NCI-H345 (cell line): ENCODE measurements around the gene PDIA2.
A peak's percentile ranks its signal among the peaks of the same experiment; 100 is the strongest.

ENCODE experiments used
- DNase-seq: peaks from one replicate; lab custom pipeline; 2025; lab: John Stamatoyannopoulos, UW

PDIA2 gene

GRCh38 chr16:280005-280460, 2.9 kb upstream of the PDIA2 start:
- no peak for DNase-seq

- no peak for DNase-seq
These were observed 2.4 kb upstream of the PDIA2 start, which contains the start of gene ARHGDIG for GRCh38 chr16:280552-280951. TSS of gene ARHGDIG (plus strand) at chr16:280591. CDS start at chr16:280681, 90 bp downstream.

GRCh38 chr16:280991-281659, 1.8 kb upstream of the PDIA2 start:
- no peak for DNase-seq

- no peak for DNase-seq
These were observed 1.2 kb upstream of the PDIA2 start for GRCh38 chr16:281660-282255.

- no peak for DNase-seq
These were observed 473 bp upstream of the PDIA2 start for GRCh38 chr16:282491-282890.

- DNase-seq: no peak
These were observed 1.5 kb downstream of the PDIA2 start for GRCh38 chr16:284204-285120.

GRCh38 chr16:285146-286055, 2.4 kb downstream of the PDIA2 start:
- no peak for DNase-seq

- DNase-seq: no peak
These were observed 3.7 kb downstream of the PDIA2 start for GRCh38 chr16:286491-287297.

- DNase-seq: peak; percentile 84
These were observed 4.4 kb downstream of the PDIA2 start for GRCh38 chr16:287298-287811.

- no peak for DNase-seq
These were observed 5.3 kb downstream of the PDIA2 start for GRCh38 chr16:287981-288920.

GRCh38 chr16:289395-289997, 6.5 kb downstream of the PDIA2 start:
- DNase-seq: no peak

- DNase-seq: no peak
These were observed 7.2 kb downstream of the PDIA2 start for GRCh38 chr16:290015-290680.

- no peak for DNase-seq
These were observed 7.9 kb downstream of the PDIA2 start for GRCh38 chr16:290681-291405.

- no peak for DNase-seq
These were observed 8.6 kb downstream of the PDIA2 start for GRCh38 chr16:291539-291938.

GRCh38 chr16:293043-293775, 10.2 kb downstream of the PDIA2 start:
- no peak for DNase-seq

GRCh38 chr16:296276-296675, 13.3 kb downstream of the PDIA2 start:
- DNase-seq: no peak
